BJ (cell line): ENCODE results near the gene CD300A. TPM values are rescaled to one million over a fixed set of nuclear protein-coding genes. Genes with fewer than 3 reads are reported as not detected.

Experiments used
- CTCF ChIA-PET: fragments of 350-600 bp; formaldehyde crosslinking; extraction: SDS; loops from one replicate; lab custom pipeline; 2021; ENCODE audit warnings: antibody characterized with exemption, inconsistent platforms; lab: Yijun Ruan, JAX
- POLR2A ChIA-PET: fragments of 300-600 bp; sonication (Branson Sonifier 250); formaldehyde crosslinking; extraction: SDS; loops from one replicate; lab custom pipeline; 2021; ENCODE audit warnings: antibody characterized with exemption; lab: Charles Lee
- DNase-seq: peaks from one replicate; pipeline ENCODE4 v3.0.0-alpha.2; 2011; ENCODE audit warnings: low read depth
- H3K27me3 ChIP-seq: 2 replicates; pipeline ENCODE4 v1.6.0; 2011; ENCODE audit warnings: low read length; ENCODE audit not compliant: control insufficient read depth, insufficient read depth
- H3K36me3 ChIP-seq: 2 replicates; pipeline ENCODE4 v1.5.1; 2011; ENCODE audit warnings: low read length; ENCODE audit not compliant: control insufficient read depth, insufficient read depth
- H3K4me3 ChIP-seq: 2 replicates; pipeline ENCODE4 v1.5.1; 2011; ENCODE audit warnings: low read depth, mild to moderate bottlenecking, control low read depth, low read length
- polyA plus RNA-seq: library from polyadenylated mRNA; depleted of rRNA; stranded (reverse); fragments of >200 nt; gene quantifications from 2 replicates; pipeline ENCODE4 v1.2.3, GENCODE V29; 2011
- TF ChIP-seq, protein P1 (sequence below): IDR thresholded peaks from 2 replicates; pipeline ENCODE4 v1.5.1; 2011; ENCODE audit warnings: low read depth, mild to moderate bottlenecking, control low read depth, inconsistent platforms, low read length, moderate library complexity; ENCODE audit not compliant: insufficient read depth

Gene CD300A
- polyA plus RNA-seq, 1 experiment: not detected

DNA sequence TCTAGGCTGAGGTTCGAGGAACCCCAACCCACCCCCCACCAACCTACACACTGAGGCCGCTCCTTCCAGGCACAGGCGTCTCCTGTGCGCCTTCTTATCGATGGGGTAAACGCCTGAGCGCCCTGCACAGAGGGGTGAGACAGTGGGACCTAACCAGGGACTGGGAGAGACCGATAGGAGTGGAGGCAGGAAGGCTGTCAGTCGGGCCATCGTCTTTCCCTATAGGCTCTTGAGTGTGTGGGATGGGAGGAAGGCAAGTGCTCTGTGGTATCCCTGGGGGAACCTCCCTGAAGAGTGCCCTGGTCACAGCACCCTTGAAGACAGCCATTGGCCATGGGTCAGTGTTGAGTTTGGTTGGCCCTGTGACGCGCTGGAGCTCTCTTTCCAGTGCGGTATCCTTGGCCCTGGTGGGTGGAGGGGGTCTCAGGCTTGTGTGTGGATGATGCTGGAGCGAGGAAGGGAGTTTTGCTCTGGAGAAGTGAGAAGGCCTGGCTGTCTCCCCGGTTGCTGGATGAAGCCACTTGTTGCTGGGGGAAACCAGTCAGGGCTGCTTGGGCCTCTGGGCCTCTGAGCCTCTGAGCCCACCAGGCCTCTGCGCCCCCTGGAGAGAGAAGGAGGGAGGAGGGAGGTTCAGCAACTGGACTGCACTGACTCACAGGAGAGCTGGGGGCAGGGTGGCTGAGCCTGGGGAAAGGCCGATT, 32.9 kb upstream of the CD300A start:
- H3K4me3 ChIP-seq: no peak overlapping the region
- H3K36me3 ChIP-seq: no peaks in the 10 kb centered on the region
- TF ChIP-seq, protein P1, sequence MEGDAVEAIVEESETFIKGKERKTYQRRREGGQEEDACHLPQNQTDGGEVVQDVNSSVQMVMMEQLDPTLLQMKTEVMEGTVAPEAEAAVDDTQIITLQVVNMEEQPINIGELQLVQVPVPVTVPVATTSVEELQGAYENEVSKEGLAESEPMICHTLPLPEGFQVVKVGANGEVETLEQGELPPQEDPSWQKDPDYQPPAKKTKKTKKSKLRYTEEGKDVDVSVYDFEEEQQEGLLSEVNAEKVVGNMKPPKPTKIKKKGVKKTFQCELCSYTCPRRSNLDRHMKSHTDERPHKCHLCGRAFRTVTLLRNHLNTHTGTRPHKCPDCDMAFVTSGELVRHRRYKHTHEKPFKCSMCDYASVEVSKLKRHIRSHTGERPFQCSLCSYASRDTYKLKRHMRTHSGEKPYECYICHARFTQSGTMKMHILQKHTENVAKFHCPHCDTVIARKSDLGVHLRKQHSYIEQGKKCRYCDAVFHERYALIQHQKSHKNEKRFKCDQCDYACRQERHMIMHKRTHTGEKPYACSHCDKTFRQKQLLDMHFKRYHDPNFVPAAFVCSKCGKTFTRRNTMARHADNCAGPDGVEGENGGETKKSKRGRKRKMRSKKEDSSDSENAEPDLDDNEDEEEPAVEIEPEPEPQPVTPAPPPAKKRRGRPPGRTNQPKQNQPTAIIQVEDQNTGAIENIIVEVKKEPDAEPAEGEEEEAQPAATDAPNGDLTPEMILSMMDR: no peak
- DNase-seq: no peak
- peaks cover 17% of the 10 kb centered on the region for H3K27me3 ChIP-seq
- ChIA-PET POLR2A (no interaction called here), CTCF (interaction anchor here (0.9 to 1.3 kb wide), 2 partner anchors 24 to 54 kb away, joined by 4 read pairs; no protein-coding TSS in a partner anchor)

DNA sequence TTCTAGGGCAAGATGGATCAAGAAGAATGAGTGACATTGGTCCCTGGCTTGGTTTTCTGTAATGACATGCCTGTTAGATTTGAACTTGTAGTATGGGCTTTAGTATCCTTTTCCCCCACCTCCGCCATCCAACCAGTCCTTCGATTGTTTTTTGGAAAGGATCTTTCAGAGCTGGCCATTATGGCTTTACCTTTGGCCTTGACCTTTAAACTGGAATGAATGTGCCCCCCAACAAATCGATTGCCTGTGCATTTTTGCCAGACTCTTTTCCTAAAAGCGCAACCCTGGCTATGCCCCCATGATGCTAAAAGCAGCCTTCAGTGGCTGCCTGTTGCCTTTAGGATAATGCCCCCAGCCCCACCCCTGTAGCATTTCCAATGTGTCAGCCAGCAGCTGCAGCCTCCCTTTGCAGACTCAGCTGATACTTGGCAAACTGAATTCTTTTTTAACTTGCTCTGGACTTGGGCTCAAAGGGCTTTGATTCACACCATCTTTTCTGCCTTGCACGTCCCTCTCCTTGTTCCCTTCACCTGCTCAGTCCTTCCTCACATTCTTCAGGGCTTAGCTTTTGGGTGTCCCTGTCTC, 30.6 kb upstream of the CD300A start:
- TF ChIP-seq, protein P1: no peak
- ChIA-PET POLR2A (interaction anchor here (0.6 kb wide), 1 partner anchor 50 kb away, joined by 5 read pairs; no protein-coding TSS in a partner anchor), CTCF (no interaction called here)
- Histone ChIP-seq H3K4me3 (no peak overlapping the region), H3K27me3 (peaks cover 14% of the 10 kb centered on the region), H3K36me3 (no peaks in the 10 kb centered on the region)
- DNase-seq: no peak

DNA sequence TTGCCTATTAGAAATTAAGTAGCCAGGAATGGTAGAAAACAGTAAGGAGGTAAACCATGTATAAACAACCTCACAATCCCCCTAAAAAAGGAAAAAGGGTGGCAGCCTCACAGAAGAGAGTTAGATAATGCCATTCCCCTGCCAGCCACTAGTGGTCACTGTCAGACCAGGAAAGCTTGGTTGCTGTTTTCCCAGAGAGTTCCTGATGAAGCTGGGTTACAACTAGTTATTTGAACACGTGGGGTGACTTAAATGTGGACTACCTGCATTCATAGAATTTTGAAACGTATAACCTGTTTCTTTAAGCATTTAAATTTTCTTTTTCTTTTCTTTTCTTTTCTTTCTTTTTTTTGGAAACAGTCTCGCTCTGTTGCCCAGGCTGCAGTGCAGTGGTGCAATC, 28.7 kb upstream of the CD300A start:
- CTCF ChIA-PET: interaction anchor here (2.0 kb wide), 1 partner anchor 58 kb away, joined by 6 read pairs; no protein-coding TSS in a partner anchor
- POLR2A ChIA-PET: no interaction called here
- no peak for DNase-seq
- Histone ChIP-seq H3K4me3 (no peak overlapping the region), H3K36me3 (no peaks in the 10 kb centered on the region), H3K27me3 (peaks cover 4% of the 10 kb centered on the region)
- TF ChIP-seq, protein P1: peak; percentile 49

DNA sequence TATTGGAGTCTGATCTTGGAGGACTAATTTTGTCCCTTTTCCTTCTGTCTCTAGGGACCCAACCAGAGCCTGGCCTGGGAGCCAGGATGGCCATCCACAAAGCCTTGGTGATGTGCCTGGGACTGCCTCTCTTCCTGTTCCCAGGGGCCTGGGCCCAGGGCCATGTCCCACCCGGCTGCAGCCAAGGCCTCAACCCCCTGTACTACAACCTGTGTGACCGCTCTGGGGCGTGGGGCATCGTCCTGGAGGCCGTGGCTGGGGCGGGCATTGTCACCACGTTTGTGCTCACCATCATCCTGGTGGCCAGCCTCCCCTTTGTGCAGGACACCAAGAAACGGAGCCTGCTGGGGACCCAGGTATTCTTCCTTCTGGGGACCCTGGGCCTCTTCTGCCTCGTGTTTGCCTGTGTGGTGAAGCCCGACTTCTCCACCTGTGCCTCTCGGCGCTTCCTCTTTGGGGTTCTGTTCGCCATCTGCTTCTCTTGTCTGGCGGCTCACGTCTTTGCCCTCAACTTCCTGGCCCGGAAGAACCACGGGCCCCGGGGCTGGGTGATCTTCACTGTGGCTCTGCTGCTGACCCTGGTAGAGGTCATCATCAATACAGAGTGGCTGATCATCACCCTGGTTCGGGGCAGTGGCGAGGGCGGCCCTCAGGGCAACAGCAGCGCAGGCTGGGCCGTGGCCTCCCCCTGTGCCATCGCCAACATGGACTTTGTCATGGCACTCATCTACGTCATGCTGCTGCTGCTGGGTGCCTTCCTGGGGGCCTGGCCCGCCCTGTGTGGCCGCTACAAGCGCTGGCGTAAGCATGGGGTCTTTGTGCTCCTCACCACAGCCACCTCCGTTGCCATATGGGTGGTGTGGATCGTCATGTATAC, 26.5 kb upstream of the CD300A start:
- Histone ChIP-seq H3K36me3 (no peaks in the 10 kb centered on the region), H3K4me3 (no peak overlapping the region), H3K27me3 (no peaks in the 10 kb centered on the region)
- POLR2A ChIA-PET: no interaction called here
- CTCF ChIA-PET: interaction anchor here (2.0 kb wide), 1 partner anchor 60 kb away, joined by 6 read pairs; no protein-coding TSS in a partner anchor
- no peak for DNase-seq
- TF ChIP-seq, protein P1: no peak

GRCh38 chr17:74441537-74441936, 24.9 kb upstream of the CD300A start:
- no peak overlapping the region for H3K4me3 ChIP-seq
- no peaks in the 10 kb centered on the region for H3K36me3 ChIP-seq
- ChIA-PET POLR2A (no interaction called here), CTCF (no interaction called here)
- TF ChIP-seq, protein P1: no peak
- no peak for DNase-seq
- H3K27me3 ChIP-seq: no peaks in the 10 kb centered on the region
